B cell (primary cell): ENCODE data around the gene CKAP5.

ENCODE experiments used
- EZH2 ChIP-seq: IDR thresholded peaks from 2 replicates; pipeline ENCODE4 v1.6.1; 2012; ENCODE audit warnings: borderline replicate concordance, low read depth, mild to moderate bottlenecking, moderate library complexity, low read length; ENCODE audit not compliant: insufficient read depth, poor library complexity, severe bottlenecking
- TF ChIP-seq, protein P1 (sequence below): fragments of 200-600 bp; IDR thresholded peaks from one replicate; pipeline ENCODE4 v1.8.0; 2022; ENCODE audit warnings: antibody characterized with exemption, mild to moderate bottlenecking

- TF ChIP-seq, protein P1, sequence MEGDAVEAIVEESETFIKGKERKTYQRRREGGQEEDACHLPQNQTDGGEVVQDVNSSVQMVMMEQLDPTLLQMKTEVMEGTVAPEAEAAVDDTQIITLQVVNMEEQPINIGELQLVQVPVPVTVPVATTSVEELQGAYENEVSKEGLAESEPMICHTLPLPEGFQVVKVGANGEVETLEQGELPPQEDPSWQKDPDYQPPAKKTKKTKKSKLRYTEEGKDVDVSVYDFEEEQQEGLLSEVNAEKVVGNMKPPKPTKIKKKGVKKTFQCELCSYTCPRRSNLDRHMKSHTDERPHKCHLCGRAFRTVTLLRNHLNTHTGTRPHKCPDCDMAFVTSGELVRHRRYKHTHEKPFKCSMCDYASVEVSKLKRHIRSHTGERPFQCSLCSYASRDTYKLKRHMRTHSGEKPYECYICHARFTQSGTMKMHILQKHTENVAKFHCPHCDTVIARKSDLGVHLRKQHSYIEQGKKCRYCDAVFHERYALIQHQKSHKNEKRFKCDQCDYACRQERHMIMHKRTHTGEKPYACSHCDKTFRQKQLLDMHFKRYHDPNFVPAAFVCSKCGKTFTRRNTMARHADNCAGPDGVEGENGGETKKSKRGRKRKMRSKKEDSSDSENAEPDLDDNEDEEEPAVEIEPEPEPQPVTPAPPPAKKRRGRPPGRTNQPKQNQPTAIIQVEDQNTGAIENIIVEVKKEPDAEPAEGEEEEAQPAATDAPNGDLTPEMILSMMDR: no peak
- TF ChIP-seq EZH2: no peak
Observed at GRCh38 chr11:46711303-46711702, 134.8 kb downstream of the CKAP5 start.
